AG04449 (cell line): ENCODE results near the gene ARSI.

Source experiments
- CTCF ChIA-PET: fragments of 350-600 bp; formaldehyde crosslinking; extraction: SDS; loops from one replicate; lab custom pipeline; 2021; ENCODE audit warnings: antibody characterized with exemption; lab: Yijun Ruan, JAX
- POLR2A ChIA-PET: fragments of 400-600, 350-600 bp; formaldehyde crosslinking; extraction: SDS; loops from one replicate; lab custom pipeline; 2020; ENCODE audit warnings: antibody characterized with exemption, inconsistent platforms; lab: Yijun Ruan, JAX
- DNase-seq: peaks from one replicate; pipeline ENCODE4 v3.0.0-alpha.2; 2010; ENCODE audit warnings: low read depth, low spot score
- H3K4me3 ChIP-seq: 2 replicates; pipeline ENCODE4 v1.5.1; 2011; ENCODE audit warnings: low read depth, mild to moderate bottlenecking, control low read depth, low read length
- CTCF ChIP-seq: IDR thresholded peaks from one replicate; pipeline ENCODE4 v1.5.1; 2011; ENCODE audit warnings: mild to moderate bottlenecking, moderate library complexity, low read length, control low read depth, inconsistent platforms; ENCODE audit not compliant: insufficient read depth; ENCODE audit errors: missing control alignments

Gene ARSI

GRCh38 chr5:150309101-150309885, 6.6 kb upstream of the ARSI start:
- no peak for DNase-seq
- POLR2A ChIA-PET: no interaction called here
- TF ChIP-seq CTCF: no peak
- CTCF ChIA-PET: interaction anchor here (1.3 to 1.5 kb wide), 2 partner anchors 9 kb away, joined by 3 to 4 read pairs; no protein-coding TSS in a partner anchor
- no peak overlapping the region for H3K4me3 ChIP-seq

- no peak for DNase-seq
- POLR2A ChIA-PET: no interaction called here
- TF ChIP-seq CTCF: no peak
- no peak overlapping the region for H3K4me3 ChIP-seq
- CTCF ChIA-PET: interaction anchor here (0.6 to 1.5 kb wide), 2 partner anchors 8 to 103 kb away, joined by 3 to 4 read pairs; no protein-coding TSS in a partner anchor
These were observed 5.1 kb upstream of the ARSI start for GRCh38 chr5:150307617-150308426.

- no peak overlapping the region for H3K4me3 ChIP-seq
- ChIA-PET CTCF (interaction anchor here (1.1 to 2.8 kb wide), 2 partner anchors 34 to 131 kb away, joined by 3 to 6 read pairs; no protein-coding TSS in a partner anchor), POLR2A (no interaction called here)
- no peak for TF ChIP-seq CTCF
- DNase-seq: no peak
These were observed 4.1 kb upstream of the ARSI start for GRCh38 chr5:150306775-150307174.

- H3K4me3 ChIP-seq: no peak overlapping the region
- DNase-seq: no peak
- no peak for TF ChIP-seq CTCF
- ChIA-PET POLR2A (interaction anchor here (1.0 kb wide), 1 partner anchor 12 kb away, joined by 4 read pairs; no protein-coding TSS in a partner anchor), CTCF (interaction anchor here (1.0 to 2.8 kb wide), 5 partner anchors 11 to 130 kb away, joined by 3 to 6 read pairs (median 3); no protein-coding TSS in a partner anchor)
These were observed 2.9 kb upstream of the ARSI start for GRCh38 chr5:150305557-150305956.

GRCh38 chr5:150305095-150305494, 2.4 kb upstream of the ARSI start:
- POLR2A ChIA-PET: no interaction called here
- DNase-seq: no peak
- CTCF ChIA-PET: interaction anchor here (1.0 to 2.8 kb wide), 3 partner anchors 12 to 32 kb away, joined by 3 to 6 read pairs (median 3); no protein-coding TSS in a partner anchor
- TF ChIP-seq CTCF: no peak
- H3K4me3 ChIP-seq: no peak overlapping the region
